T-helper 2 cell treated with Interferon-gamma antibody and Interleukin-4, amounts not matched to agents 100 ng/mL and 5 ng/mL, for 36 hours (primary cell): ENCODE results near the gene MAU2. TPM values are rescaled to one million over a fixed set of nuclear protein-coding genes. Genes with fewer than 3 reads are reported as not detected.

ENCODE experiments used
- intact Hi-C: fragments of 100-400 bp; cut with micrococcal nuclease; formaldehyde crosslinking; loops from one replicate; pipeline ENCODE4 v1.15.1; 2023
- total RNA-seq: library from RNA; stranded (reverse); gene quantifications from 2 replicates; pipeline ENCODE4 v1.2.3, GENCODE V29; 2022

Gene MAU2
- 77.7 and 82.7 TPM in 2 replicates for total RNA-seq

DNA sequence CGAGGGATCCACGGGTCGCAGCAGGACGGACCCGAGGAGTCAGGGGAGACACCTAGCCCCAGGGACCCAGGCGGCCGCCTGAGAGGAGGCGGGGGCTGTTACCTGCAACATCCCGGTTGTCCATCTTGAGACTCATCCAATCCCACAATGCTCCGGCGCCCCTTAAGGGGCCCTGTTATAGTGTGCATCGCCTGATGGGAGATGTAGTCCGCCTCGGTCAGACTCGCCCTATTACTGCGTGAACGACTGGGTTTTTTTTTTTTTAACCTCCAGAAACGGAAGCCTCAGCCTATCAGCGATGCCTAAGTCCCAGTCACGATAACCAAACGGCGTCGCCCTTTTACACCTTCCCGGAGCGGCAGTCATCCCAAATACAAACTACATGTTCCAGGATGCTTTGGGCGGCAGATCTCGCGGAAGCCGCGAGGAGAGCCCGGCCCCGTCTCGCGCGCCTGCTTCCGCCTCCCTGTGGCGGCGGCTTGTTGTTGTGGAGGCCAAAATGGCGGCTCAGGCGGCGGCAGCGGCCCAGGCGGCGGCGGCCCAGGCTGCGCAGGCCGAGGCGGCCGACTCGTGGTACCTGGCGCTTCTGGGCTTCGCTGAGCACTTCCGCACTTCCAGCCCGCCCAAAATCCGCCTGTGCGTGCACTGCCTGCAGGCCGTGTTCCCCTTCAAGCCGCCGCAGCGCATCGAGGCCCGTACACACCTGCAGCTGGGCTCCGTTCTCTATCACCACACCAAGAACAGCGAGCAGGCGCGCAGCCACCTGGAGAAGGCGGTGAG is at the start of gene MAU2, which contains the start of gene SUGP1:
Gene MAU2, plus strand, starts transcription at position 469 of the 780 bp plus-strand sequence. Its CDS starts 31 bp downstream, at position 500.
Gene SUGP1, minus strand, starts transcription at position 149 of the 780 bp plus-strand sequence. Its CDS starts 13 bp downstream, at position 136.
- intact Hi-C loops = loop anchor here (1.0 to 5.0 kb wide), 6 partner anchors 42 to 196 kb away; partner anchors contain the start of genes BORCS8, NDUFA13, RFXANK and TMEM161A

DNA sequence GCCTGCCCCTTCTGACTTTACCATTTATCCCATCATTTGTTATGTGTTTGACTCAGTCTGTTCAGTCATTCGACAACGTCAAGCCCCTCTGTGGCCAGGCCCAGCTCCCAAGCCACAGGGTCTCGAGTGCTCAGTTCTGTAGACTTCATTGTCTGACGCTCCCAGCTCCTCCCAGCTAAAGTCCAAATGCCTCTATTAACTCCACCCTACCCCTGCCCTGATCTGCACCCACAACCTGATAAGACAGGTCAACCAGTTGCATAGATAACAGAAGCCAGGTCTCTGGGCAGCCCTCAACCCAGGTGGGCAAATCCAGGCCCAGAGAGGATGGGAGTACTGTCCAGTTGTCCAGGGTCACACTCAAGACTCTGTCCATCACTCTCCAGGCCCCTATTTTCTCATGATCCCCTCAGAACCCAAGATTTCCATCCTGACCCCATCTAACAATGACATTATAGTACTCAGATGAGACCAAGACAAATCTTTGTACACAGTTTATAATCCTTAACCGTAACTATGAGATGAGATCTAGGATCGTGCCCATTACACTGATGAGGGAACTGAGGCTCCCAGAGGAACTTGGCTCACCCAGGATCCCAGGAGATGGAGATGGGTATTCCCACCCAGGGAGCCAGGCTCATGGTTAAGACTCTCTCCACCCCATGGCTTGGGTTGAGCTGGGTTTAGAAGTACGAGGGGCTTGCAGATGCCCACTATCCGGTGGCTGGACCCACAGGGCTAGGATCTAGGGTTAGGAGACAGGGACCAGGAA is 48.6 kb upstream of the MAU2 start:
- intact Hi-C loops = no loop called here

DNA sequence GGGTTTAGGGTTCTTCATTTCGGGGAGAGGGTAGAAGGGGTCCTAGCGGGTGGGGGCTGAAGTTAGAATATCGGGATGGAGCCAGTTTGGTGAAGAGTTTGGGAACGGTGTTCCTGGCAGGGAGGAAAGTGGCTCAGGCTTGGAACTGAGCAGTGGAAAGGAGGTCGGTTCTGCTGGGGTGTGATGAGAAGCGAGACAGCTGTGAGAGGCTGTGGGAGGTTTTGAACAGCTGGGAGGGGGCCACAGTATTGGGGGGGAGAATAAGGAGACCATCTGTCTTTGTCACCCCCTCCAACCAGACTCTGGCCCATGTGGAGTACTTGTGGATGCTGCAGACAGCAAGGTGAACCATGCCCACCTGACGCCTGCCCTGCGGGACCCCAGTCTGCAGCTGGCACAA is 46.5 kb upstream of the MAU2 start:
- intact Hi-C loops = no loop called here

- intact Hi-C loops = no loop called here
These were observed 45.7 kb upstream of the MAU2 start for GRCh38 chr19:19274716-19275565.

- intact Hi-C loops = no loop called here
These were observed 44.2 kb upstream of the MAU2 start for GRCh38 chr19:19276386-19276785.

DNA sequence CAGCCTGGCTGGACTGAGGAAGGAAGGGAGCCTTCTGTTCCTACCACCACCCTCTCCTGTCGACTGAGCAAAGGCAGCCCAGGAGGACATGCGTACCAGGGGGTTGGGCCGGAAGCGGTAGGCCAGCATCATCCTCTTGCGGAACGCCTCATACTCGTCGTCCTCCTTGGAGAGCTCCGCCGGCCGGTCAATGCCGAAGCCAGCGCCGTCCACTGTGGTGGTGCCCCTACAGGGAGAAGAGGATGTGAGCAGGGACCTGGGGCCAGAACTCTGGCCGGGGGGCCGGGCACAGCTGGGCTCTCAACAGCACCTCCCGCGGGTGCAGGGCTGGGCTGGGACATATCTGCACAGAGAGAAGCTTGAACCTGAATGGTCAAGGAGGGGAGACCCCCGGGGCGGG is 43.8 kb upstream of the MAU2 start:
- intact Hi-C loops = no loop called here

GRCh38 chr19:19278315-19278714 is 42.3 kb upstream of the MAU2 start:
- intact Hi-C loops = no loop called here

DNA sequence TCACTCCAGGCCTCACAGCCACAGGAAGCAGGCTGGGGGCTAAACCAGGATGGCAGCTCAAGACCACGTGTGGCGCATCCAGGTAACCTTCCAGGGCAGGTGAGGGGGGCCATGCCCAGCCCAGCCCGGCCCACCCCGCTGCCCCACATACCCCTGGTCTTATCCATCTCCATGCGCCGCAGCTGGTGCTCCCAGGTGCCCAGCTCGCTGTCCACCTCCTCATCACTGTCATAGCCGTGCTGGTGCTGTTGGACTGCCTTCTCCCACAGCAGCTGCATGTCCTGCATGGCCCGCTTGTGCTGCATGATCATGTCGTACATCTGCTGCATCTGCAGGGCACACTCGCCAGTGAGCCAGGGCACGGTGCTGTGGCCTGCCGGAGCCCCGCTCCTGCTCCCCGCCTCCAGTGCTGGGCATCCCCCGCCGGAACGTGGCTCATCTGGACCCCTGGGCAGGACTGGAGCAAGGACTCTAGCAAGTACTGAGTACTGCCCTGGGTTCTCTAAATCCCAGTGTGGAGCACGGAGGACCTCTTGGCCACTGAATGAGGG is 41.5 kb upstream of the MAU2 start:
- intact Hi-C loops = no loop called here

DNA sequence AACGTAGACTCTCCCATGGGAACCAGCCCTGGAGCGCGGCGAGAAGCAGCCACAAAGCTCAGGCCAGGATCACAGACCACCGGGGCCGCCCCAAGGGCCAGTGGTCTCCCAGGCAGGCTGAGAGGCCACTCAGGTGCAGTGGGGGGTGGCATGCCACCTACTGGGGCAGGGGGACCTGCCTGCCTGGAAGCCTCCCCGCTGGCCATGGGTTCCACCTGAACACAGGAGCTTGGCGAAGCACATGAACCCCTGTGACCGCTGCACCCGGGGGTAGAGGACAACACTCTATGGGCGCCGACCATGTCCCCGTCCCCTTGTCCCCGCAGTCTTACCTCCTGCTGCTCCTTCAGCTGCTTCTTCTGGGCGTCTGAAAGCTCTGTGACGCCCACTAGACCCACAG is 40.8 kb upstream of the MAU2 start:
- intact Hi-C loops = no loop called here

DNA sequence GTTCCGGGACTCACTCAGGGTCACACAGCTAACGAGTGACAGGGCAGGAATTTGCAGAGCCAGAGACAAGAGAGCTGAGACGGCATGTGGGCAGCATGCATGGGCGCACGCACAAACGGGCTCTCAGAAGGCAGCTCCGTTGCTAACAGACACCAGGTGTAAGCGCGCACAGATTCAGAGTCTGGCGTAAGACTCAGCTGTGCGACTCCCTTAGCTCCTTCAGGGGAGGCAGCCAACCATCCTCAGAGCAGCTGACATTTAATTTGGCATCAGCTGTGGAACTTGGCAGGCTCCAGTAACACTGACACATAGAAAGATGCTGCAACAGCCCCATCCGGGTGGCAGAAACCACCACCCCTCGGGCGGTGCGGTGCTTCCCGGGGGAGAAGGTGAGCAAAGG is 40.1 kb upstream of the MAU2 start:
- intact Hi-C loops = no loop called here

- intact Hi-C loops = no loop called here
These were observed 34.9 kb upstream of the MAU2 start for GRCh38 chr19:19285686-19286085.

DNA sequence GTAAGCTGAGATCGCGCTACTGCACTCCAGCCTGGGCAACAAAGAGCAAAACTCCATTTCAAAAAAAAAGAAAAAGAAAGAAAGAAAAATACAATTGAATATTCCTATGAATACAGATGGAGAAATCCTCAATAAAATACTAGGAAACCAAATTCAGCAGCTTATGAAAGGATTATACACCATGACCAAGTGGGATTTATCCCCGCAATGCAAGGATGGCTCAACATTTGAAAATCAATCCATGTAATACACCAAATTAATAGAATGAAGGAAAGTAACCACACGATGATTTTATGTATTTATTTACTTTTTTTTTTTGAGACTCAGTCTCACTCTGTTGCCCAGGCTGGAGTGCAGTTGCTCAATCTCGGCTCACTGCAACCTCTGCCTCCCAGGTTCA is 28.0 kb upstream of the MAU2 start:
- intact Hi-C loops = no loop called here

DNA sequence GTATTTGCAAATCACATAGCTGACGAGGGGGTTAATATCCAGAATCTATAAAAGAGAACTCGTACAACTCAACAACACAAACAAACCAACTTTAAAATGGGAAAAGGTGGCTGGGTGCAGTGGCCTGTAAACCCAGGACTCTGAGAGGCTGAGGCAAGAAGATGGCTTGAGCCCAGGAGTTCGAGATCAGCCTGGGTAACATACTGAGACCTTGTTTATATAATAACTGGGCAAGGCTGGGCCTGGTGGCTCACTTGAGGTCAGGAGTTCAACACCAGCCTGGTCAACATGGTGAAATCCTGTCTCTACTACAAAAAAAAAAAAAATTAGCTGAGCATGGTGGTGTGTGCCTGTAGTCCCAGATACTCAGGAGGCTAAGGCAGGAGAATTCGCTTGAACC is 25.7 kb upstream of the MAU2 start:
- intact Hi-C loops = no loop called here

GRCh38 chr19:19296953-19297689 is 23.5 kb upstream of the MAU2 start:
- intact Hi-C loops = no loop called here

DNA sequence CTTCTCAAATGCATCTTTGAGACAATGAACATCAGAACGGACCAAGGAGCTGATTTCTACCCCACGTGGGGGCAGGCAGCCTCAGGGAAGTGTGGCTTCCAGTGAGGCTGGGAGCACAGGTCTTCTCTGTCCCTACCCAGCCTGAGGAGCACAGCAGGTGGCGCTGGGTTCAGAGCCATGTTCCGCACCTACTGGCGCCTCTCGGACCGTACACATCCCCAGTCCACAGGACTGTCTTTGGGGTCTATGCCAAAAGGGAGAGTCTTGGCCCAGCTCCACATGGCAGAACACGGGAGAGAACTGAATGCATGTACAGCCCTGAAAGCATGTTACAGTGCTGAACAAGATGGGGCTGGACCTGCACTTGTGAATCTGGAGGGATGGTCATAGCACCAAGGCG is 22.9 kb upstream of the MAU2 start:
- intact Hi-C loops = no loop called here

DNA sequence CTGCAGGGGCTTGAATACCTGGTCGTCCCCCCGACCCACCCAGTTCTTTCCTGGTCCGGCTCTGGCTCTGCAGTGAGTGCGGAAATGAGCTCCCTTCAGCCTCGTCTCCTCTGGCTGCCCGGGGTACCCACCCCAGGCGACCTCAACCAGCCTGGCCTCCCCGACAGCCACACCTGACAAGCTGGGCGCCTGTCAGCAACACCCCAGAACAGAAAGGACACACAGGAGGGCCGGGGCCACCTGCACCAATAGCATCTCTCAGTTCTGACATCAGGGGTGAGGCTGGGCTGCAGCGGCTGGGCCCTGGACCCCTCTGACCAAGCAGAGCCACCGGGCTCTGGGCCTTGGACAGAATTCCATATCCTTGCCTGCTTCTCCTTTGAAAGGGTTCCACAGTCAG is 20.0 kb upstream of the MAU2 start:
- intact Hi-C loops = no loop called here

- intact Hi-C loops = no loop called here
These were observed 17.2 kb upstream of the MAU2 start for GRCh38 chr19:19303411-19303810.

- intact Hi-C loops = no loop called here
These were observed 16.3 kb upstream of the MAU2 start for GRCh38 chr19:19304186-19304965.

- intact Hi-C loops = no loop called here
These were observed 15.6 kb upstream of the MAU2 start for GRCh38 chr19:19305066-19305465.

DNA sequence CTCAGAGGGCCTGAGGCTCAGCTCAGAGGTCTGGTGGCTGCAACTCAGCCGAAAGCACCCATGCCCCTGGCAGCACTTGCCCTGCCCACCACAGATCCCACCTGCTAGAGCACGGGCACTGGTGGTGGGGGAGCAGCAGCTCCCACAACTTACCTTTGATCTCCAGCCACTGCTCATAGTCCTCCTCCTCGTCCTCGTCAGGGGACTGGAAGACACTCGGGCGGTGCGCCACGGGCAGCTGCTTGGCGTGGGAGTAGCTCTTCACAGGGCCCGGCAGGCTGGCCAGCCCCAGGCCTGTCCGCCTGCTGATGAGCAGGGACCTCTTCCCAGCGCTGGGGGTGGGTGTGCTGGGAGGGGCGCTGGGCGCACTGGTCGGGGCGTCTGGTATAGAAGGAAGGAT is 14.9 kb upstream of the MAU2 start:
- intact Hi-C loops = no loop called here
